GM19455 (cell line): Measurements from ENCODE around the gene CIAPIN1.

Experiments used
- ATAC-seq: cut with Tn5 transposase; IDR thresholded peaks from one replicate; pipeline ENCODE4 v1.9.1; 2021; ENCODE audit not compliant: unreplicated experiment

CIAPIN1 gene

GRCh38 chr16:57447186-57447962 lies at the start of gene CIAPIN1, which contains the start of gene COQ9:
Gene CIAPIN1 (minus strand): TSS chr16:57447385. CDS start chr16:57440928, 6,457 bp downstream.
Gene COQ9 (plus strand): TSS chr16:57447479. CDS start chr16:57447506, 27 bp downstream.
- ATAC-seq = peak; percentile 95

- no peak for ATAC-seq
Observed at GRCh38 chr16:57493767-57494166, 46.6 kb upstream of the CIAPIN1 start.

DNA sequence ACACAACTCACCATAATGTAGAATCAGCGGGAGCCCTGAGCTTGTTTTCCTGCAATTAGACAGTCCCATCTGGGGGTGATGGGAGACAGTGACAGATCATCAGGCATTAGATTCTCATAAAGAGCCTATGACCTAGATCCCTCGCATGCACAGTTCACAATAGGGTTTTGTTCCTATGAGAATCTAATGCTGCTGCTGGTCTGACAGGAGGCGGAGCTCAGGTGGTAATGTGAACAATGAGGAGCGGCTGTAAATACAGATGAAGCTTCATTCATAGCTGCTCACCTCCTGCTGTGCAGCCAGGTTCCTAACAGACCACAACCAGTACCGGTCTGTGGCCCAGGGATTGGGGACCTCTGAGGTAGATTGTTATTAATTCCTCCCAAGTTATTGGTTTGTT lies 42.0 kb upstream of the CIAPIN1 start:
- no peak for ATAC-seq

GRCh38 chr16:57486858-57487834 lies 40.0 kb upstream of the CIAPIN1 start:
- no peak for ATAC-seq

DNA sequence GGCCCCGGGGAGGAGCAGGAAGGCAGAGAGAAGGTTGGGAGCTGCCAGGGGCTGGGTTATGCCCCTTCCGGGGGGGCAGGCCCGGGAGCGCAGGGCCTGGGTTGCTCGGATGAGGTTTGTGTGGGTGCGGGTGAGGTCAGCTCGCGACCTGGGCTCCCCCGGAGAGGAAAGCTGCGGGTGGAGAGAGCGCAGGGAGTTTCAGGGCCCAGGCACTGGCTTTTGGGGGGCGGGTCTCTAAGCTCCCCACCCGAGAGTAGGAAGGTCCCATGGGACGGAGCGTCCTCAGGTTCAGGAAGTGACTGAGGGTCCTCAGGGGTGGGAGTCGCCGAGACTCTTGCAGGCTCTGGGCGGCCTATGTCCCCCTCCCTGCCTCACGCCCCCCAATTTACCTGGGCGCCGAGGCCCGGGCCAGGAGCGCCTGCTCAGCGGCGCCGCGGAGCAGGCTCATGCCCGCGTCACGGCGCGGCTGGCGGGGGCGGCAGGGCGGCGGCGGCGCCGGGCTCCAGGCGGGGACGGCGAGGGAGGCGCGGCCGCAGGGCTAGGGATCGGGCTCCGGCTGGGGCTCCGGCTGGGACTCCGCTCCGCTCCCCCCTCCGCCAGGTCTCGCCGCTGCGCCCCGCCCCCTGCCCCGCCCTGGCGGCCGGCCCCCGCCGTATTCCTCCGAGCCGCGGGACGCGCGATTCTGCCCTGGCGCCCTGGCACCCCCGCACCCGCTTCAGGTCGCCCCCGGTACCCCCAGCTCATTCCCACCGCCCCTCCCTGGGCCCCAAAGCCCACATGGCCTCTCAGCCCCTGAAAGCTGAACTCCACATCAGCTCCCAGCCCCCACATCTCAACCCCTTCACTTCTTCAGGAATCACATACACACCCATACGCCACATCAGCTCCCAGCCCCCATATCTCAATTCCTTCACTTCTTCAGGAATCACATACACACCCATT lies 39.0 kb upstream of the CIAPIN1 start, which contains the start of gene DOK4:
TSS of gene DOK4 (minus strand) at position 578 of the 942 bp plus-strand sequence. CDS start 6,986 bp downstream, outside the sequence.
- peak; percentile 89 for ATAC-seq

GRCh38 chr16:57485091-57485915 lies 38.1 kb upstream of the CIAPIN1 start:
- no peak for ATAC-seq

GRCh38 chr16:57484515-57485005 lies 37.4 kb upstream of the CIAPIN1 start:
- ATAC-seq = no peak

- no peak for ATAC-seq
Observed at GRCh38 chr16:57483725-57484514, 36.7 kb upstream of the CIAPIN1 start.

GRCh38 chr16:57482845-57483545 lies 35.8 kb upstream of the CIAPIN1 start:
- no peak for ATAC-seq

- ATAC-seq = no peak
Observed at GRCh38 chr16:57481421-57481820, 34.2 kb upstream of the CIAPIN1 start.

GRCh38 chr16:57480754-57481230 lies 33.6 kb upstream of the CIAPIN1 start:
- no peak for ATAC-seq

- no peak for ATAC-seq
Observed at GRCh38 chr16:57479976-57480753, 33.0 kb upstream of the CIAPIN1 start.

GRCh38 chr16:57479205-57479975 lies 32.2 kb upstream of the CIAPIN1 start:
- ATAC-seq = no peak

- no peak for ATAC-seq
Observed at GRCh38 chr16:57478396-57479204, 31.4 kb upstream of the CIAPIN1 start.

DNA sequence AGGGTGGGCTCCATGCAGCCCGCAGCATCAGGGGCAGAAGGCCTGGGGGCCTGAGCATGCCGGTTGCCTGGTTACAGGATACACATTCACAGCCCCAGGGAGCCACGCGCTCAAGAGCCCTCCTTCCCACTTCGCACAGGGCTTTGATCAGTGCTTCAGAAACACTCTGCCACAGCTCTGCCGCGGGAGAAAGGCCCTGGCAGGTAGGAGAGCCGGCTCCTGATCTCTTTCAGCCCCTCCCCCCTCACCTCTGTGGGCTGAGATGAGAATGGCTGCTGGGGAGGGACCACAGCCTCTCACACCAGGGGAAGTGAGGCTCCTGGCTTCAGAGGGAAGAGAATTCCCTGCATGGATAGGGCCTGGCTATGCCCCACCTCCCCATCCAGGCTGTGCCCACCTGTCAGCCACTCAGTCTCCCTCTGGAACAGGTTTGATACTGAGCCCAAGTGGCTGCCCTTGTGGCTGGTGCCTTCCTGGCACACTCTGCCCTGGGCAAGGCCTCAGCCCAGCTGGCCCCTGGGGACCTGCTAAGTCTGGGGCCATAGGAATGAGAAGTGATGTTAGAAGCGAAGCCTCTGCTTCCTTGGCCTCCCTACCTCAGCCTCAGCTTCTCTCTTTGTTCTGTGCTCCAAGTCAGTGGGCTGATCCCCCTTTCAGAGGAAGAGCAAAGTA lies 30.5 kb upstream of the CIAPIN1 start:
- ATAC-seq = no peak
